NCI-H2196 (cell line): Measurements from ENCODE around the gene PCSK1N.
A peak's percentile ranks its signal among the peaks of the same experiment; 100 is the strongest.
"Not testable (repeated sequence)": the region's sequence is repeated elsewhere in the genome, so short reads cannot be mapped to it uniquely, and the experiment has no call there.

Experiments
- DNase-seq: peaks from one replicate; lab custom pipeline; 2025; ENCODE audit not compliant: unreplicated experiment; lab: John Stamatoyannopoulos, UW

The PCSK1N gene, protein sequence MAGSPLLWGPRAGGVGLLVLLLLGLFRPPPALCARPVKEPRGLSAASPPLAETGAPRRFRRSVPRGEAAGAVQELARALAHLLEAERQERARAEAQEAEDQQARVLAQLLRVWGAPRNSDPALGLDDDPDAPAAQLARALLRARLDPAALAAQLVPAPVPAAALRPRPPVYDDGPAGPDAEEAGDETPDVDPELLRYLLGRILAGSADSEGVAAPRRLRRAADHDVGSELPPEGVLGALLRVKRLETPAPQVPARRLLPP

DNA sequence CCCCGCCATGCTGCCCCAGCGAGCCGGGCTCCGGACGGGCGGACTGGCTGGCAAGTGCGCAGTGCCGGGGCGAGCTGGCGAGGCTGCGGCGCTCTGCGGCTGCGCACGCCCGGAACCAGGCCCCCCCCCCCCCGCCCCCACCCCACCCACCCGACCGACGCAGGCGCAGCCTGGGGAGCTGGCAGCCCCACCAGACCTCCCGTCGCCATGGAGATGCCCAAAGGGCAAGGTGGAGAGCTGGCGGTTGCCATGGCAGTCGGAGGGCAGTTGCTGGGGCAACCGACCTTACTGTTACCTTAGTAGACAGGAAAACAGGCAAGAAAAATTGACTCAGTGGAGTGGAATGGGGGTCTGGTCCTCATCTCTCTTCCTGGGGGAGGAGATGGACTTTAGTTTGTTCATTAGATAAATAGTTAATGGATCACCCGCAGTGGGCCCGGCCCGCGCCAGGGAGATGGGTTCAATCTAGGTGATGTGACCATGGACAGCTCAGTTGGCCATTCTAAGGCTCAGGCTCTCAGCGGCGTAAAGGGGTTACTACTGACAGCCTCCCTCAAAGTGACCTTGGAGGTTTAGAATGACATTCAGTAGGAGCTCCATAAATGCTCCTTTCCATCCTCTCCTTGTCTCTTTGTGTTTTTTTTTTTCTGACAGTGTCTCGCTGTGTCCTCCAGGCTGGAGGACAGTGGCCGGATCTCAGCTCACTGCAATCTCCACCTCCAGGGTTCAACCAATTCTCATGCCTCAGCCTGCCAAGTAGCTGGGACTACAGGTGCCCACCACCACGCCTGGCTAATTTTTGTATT lies at the start of gene PCSK1N:
Gene PCSK1N (minus strand): TSS at position 87 of the 806 bp plus-strand sequence. CDS start 78 bp downstream, at position 9.
- DNase-seq: peak; percentile 83

DNA sequence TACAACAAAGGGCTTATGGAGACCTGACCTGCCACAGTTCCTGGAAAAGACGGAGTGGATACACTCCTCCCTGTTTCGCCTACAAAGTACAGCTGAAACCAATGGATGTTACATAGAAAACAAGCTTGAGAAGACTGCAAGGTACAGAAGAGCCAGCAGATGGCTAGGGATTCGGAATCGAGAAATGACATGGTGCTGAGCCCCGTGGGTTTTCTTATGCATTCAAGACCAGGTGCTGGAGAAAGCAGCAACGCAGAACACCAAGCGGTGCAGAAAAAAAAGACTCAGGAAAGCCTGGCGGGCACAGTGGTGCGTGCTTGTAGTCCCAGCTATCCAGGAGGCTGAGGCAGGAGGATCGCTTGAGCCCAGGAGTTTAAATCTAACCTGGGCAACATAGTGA lies 48.3 kb upstream of the PCSK1N start:
- no peak for DNase-seq

DNA sequence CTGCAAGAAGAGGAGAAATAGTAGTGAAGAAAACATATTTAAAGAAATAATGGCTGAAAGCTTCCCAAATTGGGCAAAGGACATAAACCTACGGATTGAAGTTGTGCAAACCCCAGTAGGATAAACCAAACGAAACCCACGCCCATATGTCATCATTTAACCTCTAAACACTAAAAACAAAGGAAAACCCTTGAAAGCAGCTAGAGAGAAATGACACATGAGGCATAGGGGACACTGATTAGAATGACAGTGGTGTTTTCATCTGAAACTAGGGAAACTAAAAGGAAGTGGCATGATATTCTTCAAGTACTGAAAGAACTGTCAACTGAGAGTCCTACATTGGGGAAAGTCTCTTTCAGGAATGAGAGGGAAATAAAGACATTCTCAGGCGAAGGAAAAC lies 41.5 kb upstream of the PCSK1N start:
- not testable (repeated sequence) for DNase-seq

DNA sequence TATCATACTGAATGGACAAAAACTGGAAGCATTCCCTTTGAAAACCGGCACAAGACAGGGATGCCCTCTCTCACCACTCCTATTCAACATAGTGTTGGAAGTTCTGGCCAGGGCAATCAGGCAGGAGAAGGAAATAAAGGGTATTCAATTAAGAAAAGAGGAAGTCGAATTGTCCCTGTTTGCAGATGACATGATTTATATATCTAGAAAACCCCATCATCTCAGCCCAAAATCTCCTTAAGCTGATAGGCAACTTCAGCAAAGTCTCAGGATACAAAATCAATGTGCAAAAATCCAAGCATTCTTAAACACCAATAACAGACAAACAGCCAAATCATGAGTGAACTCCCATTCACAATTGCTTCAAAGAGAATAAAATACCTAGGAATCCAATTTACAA lies 36.6 kb upstream of the PCSK1N start:
- DNase-seq: not testable (repeated sequence)

DNA sequence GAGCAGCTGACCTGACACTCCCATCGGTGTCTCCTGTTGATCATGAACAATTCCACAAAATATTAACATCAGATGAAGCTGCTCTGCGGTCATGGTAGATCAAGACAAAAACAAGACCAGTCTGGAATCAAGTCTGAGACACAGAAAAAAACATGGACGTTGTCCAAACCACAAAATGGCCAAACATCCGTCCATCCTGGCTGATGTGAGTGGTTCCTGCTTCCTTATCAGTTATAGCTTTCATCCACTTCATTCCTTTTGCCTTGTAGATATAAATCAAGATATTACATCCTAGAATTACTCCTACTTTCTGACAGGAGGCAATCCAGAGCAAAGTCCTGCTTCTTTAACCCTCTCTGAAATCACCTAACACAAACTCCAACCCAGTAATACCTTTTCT lies 28.8 kb upstream of the PCSK1N start:
- DNase-seq: peak; percentile 22

DNA sequence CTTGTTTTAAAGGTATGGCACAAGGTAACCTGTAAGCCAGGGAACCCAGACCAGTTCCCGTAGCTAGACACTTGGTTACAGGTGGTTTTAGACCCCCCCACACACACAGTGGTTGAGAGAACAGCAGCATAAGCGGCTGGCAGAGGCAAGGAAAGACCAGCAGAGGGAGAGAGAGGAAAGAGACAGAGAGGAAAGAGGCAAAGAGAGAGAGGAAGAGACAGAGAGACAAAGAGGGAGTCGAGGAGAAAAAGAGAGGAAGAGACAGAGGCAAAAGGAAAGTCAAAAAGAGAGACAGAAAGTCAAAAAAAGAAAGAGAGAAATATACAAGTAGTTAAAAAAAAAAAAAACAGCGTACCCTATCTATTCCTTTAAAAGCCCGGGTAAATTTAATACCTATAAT lies 19.5 kb upstream of the PCSK1N start:
- DNase-seq: no peak

DNA sequence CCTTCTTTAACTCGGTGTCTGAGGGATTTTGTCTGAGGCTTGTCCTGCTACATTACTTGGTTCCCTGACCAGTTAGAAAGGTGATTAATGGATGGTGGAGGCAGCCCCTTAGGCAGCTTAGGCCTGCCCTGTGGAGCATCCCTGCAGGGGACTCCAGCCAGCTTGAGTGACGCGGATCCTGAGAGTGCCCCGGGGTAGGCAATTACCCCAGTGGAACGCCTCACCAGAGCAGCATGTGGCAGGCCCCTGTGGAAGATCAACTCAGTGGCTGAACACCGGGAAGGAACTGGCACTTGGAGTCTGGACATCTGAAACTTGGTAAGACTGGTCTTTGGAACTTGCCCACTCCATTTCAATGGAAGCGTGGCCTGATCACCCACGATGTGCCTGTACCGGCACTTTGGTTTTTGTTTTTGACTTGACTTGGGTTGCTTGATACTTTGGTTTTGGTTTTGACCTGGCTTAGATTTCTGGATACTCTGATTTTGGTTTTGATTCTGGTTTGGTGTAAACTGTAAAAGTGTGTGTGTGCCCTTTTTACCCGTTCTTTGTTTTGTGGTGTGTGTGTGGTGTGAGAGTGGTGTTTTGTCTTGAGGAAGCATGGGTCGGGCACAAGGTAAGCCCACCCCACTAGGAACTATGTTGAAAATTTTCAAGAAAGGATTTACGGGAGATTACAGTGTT lies 18.9 kb upstream of the PCSK1N start:
- not testable (repeated sequence) for DNase-seq

DNA sequence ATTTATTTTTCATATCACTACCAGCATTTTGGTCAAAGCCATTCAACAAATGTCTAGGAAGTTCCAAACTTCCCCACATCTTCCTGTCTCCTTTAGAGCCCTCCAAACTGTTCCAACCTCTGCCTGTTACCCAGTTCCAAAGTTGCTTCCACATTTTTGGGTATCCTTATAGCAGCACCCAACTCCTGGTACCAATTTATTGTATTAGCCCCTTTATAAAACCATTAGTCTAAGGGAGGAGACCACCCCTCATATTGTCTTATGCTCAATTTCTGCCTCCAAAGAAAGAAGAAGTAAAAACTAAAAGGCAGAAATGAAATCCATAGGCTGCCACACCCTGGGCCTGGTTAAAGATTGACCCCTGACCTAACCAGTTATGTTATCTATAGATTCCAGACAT lies 18.1 kb upstream of the PCSK1N start:
- DNase-seq: not testable (repeated sequence)

DNA sequence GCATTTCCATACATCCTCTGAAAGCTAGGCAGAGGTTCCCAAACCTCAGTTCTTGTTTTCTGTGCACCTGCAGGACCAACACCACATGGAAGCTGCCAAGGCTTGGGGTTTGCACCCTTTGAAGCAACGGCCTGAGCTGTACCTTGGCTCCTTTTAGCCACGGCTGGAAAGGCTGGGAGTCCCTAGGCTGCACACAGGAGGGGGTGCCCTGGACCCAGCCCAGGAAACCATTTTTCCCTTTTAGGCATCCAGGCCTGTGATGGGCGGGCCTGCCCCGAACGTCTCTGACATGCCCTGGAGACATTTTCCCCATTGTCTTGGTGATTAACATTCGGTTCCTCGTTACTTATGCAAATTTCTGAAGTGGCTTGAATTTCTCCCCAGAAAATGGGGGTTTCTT lies 17.4 kb upstream of the PCSK1N start:
- DNase-seq: no peak

DNA sequence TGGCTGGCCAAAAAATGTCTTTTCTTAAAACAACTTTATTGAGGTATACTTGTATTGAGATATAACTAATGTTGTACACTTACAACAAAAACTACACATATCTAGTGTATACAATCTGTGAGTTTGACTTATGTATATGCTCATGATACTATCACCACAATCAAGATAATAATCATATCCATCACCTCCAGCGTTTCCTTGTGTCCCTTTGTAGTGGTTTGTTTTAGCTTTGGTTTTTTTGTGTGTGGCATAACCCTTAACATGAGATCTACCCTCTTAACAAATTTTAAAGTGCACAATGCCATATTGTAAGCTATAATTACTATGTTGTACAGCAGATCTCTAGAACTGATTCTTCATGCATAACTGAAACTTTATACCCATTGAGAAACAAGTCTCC lies 13.4 kb upstream of the PCSK1N start:
- DNase-seq: no peak

DNA sequence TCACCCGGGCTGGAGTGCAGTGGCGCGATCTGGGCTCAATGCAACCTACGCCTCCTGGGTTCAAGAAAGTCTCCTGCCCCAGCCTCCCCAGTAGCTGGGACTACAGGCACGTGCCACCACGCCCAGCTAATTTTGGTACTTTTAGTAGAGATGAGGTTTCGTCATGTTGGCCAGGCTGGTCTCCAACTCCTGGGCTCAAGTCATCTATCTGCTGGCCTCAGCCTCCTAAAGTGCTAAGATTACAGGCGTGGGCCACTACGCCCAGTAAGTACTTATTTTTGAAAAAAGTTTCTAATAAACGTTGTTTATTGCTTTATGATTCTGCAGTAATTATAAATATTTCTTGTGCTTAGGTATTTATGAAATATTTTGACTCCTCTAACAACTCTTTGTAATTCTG lies 4.3 kb upstream of the PCSK1N start:
- no peak for DNase-seq

DNA sequence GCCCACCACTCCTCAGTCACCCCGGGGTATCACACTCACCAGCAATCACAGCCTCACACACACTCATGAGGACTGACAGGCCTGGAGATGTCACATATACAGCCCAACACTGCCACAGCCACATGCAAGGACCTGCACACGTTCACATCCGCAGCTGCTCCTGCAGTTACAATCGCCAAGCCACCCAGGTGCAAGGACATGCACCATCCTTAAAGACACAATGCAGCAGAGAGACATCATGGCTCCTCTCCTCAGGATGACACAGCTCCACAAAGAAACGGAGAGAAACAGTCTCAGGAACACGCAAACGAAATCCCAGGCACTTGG lies 1.1 kb downstream of the PCSK1N start:
- no peak for DNase-seq

DNA sequence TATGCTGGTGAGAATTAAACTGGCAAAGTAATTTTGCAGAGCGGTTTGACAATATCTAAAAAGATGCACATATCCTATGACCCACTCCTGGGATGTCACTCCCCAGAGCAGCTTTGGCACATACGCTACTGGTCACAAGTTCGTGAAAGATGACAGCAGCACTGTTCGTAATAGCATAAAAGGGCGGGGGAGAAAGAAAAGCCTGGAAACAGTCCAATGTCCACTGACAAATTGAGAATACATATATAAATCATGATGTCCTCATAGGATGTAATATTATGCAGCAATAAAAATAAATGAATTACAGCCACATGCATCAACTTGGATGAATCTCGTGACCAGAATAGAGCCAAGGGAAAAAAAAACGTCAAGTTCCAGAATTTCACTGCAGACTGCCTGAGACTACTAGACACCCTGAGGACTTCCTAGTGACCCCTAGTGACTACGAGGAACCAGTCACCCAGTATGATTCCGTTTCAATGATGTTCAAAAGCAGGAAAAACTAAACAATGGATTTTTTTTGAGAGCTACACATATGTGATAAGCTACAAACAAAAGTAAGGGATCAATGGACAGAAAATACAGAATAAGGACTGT lies 1.8 kb downstream of the PCSK1N start:
- no peak for DNase-seq

DNA sequence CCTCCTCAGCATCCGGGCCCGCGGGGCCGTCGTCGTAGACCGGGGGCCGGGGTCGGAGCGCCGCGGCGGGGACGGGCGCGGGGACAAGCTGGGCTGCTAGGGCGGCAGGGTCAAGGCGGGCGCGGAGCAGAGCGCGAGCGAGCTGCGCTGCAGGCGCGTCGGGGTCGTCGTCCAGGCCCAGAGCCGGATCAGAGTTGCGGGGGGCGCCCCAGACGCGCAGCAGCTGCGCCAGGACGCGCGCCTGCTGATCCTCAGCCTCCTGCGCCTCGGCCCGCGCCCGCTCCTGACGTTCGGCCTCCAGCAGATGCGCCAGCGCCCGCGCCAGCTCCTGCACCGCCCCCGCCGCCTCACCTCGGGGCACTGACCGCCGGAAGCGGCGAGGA lies 3.5 kb downstream of the PCSK1N start:
- no peak for DNase-seq

DNA sequence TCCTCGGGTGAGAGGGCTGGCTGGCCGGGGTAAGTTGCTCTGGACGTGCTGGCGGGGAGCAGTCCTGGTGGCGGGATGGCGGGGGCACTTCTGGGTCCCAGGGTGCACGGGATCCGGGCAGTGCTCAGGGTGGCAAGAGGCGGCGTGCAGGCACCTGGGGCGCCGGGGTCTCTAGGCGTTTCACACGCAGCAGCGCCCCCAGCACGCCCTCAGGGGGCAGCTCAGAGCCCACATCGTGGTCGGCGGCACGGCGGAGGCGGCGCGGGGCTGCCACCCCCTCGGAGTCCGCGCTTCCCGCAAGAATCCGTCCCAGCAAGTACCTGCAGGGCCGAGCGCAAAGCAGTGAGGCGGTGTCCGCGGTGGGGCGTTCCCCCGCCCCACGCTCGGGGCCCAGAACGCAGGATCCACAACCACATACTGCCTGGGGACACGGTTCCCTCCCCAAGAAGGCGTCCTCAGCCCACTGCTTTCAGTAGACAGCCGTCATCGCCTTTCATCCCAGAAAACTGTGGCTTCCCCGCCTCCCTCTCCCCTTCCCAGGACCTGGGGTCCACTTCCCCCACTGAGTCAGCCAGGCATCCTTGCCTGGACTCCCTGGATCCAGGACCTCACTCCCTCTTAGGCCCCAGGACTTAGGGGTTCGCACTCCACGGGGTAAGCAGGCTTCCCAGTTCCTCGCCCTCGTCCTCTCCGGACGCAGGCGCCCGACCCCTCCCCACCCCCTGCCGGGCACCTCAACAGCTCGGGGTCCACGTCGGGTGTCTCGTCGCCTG lies 4.1 kb downstream of the PCSK1N start:
- DNase-seq: no peak

DNA sequence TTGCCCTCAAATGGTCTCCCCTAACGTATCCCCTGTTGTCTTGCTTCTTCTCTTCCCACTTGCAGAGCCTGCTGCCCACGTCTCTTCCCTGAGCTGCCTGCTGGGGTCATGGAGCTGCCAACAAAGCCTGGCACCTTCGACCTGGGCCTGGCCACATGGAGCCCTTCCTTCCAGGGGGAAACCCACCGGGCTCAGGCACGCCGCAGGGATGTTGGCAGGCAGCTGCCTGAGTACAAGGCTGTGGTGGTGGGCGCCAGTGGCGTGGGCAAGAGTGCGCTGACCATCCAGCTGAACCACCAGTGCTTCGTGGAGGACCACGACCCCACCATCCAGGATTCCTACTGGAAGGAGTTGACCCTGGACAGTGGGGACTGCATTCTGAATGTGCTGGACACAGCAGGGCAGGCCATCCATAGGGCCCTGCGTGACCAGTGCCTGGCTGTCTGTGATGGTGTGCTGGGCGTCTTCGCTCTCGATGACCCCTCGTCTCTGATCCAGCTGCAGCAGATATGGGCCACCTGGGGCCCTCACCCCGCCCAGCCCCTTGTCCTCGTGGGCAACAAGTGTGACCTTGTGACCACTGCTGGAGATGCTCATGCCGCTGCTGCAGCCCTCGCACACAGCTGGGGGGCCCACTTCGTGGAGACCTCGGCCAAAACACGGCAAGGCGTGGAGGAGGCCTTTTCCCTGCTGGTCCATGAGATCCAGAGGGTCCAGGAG lies 6.2 kb downstream of the PCSK1N start:
- DNase-seq: no peak

DNA sequence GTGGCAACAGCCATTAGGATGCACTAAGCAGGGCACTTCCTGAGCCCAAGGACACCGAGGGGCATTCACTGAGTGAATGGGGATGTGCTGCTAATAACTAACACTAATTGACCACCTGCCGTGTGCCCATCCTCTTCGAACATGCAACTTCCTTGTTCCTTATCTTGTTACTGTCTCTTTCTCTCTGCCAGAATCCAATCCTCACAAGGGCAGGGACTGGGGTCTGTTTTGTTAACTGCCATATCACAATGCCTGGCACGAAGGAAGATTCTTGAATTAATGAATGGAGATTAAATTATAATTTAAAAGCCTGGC lies 7.8 kb downstream of the PCSK1N start:
- no peak for DNase-seq

DNA sequence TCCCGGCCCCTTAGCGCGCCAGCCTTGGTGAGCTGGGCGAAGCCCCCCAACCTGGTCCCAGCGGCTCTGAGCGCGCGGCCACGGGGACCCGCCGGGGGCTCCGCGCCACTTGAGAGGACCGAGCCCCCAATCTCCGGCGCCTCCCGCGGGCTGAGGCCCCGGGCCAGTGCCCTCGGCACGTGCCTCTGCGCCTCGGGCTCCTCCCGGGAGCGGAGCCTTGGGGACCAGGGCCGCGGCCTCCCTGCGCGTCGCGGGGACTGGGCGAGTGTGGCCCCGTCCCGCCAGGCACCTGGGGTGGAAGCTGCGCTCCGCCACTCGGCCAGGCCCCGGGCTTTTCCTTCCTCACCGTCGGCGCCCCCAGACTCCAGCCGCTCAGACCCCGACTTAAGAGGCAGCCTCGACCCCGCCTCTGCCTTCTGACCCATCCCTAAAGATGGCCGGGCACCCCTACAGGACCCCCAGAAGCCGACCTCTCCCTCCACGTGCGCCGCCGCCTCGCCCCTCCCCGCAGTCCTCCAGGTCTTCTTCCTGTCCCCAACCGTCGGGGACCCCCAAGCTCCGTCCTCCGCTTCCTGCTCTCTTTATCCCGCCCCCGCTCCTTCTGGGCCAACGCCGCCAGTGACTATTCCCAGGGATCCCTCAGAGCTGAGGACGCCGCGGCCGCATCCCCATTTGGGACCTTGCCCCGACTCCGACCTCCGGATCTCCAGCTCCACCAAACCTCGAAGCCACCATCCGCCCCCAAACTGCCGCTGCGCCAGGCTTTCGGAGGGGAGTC lies 8.3 kb downstream of the PCSK1N start:
- DNase-seq: no peak

DNA sequence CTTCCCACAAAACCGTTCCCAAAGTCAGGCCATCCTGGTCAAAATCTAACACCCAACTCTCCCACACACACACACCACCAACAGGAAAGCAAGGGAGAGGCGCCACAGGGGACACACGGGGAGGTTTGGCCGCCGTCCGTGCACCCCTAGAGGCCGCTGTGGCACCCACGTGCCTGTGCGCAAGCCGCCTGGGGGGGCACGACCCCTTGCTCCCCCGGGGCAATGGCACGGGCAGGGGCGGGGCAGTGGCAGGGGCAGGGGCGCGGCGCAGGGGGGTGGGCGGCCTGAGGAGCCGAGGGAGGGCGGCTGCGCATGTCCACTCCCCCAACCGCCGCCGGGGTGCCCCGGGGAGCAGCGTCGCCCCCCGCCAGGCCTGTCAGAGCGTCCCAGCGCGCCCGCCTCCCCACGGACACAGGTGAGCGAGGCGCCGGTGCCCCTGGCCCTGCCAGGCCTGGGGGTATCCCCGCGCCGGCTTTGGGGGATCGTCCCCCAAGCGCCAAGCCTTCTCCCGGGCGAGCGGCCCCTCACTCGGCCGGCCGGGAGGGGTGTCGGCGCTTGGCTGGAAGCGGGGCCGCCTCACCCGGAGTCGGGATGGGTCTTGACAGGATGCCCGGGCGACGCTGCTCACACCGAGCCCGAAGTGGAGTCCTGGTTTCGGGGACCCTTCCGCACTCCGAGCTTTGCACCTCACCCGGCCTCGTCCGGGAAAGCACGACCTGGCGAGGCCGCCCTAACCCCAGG lies 9.1 kb downstream of the PCSK1N start, which contains the start of gene ERAS:
Gene ERAS (plus strand): TSS at position 379 of the 741 bp plus-strand sequence. CDS start 2,611 bp downstream, outside the sequence.
- no peak for DNase-seq
